HepG2 (cell line): Measurements from ENCODE around the gene TMEM33. TPM values are rescaled to one million over a fixed set of nuclear protein-coding genes. Genes with fewer than 3 reads are reported as not detected.
A peak's percentile ranks its signal among the peaks of the same experiment; 100 is the strongest.

Experiments used
- ARNT2 ChIP-seq: sonication (generic); formaldehyde crosslinking; IDR thresholded peaks from 2 replicates; pipeline ENCODE4 v1.8.0; 2022; ENCODE audit warnings: mild to moderate bottlenecking, low read depth, missing genetic modification reagents, moderate library complexity
- CHCHD3 ChIP-seq: sonication (generic); formaldehyde crosslinking; IDR thresholded peaks from 2 replicates; pipeline ENCODE4 v1.8.0; 2022; ENCODE audit warnings: mild to moderate bottlenecking, missing genetic modification reagents, moderate library complexity
- EP300 ChIP-seq, 3 experiments: sonication (generic) in 1 of 3; formaldehyde crosslinking in 1 of 3; IDR thresholded peaks; 2 replicates each; pipeline versions ENCODE4 v1.5.1 to v1.6.1; 2011 to 2020; ENCODE audit warnings: low read depth in 2 of 3, low read length in 2 of 3, borderline replicate concordance in 1 of 3, improper control_type of control experiment in 1 of 3, mild to moderate bottlenecking in 1 of 3, missing genetic modification reagents in 1 of 3, moderate library complexity in 1 of 3
- FLYWCH1 ChIP-seq: sonication (generic); formaldehyde crosslinking; IDR thresholded peaks from 2 replicates; pipeline ENCODE4 v1.8.1; 2023; ENCODE audit warnings: mild to moderate bottlenecking, missing genetic modification reagents
- HCFC1 ChIP-seq: fragments of 150-350 bp; IDR thresholded peaks from 2 replicates; pipeline ENCODE4 v1.6.1; 2014; ENCODE audit warnings: low read depth, low read length
- HOXA9 ChIP-seq: sonication (generic); formaldehyde crosslinking; IDR thresholded peaks from 2 replicates; pipeline ENCODE4 v1.8.1; 2022; ENCODE audit warnings: missing genetic modification reagents, mild to moderate bottlenecking, moderate library complexity, borderline replicate concordance
- KAT8 ChIP-seq: IDR thresholded peaks from 2 replicates; pipeline ENCODE4 v1.6.1; 2016; ENCODE audit warnings: missing genetic modification reagents, missing compliant biosample characterization
- MYC ChIP-seq: sonication (generic); formaldehyde crosslinking; IDR thresholded peaks from 2 replicates; pipeline ENCODE4 v1.9.0; 2021; ENCODE audit warnings: missing genetic modification reagents, borderline replicate concordance
- RARG ChIP-seq: sonication (generic); formaldehyde crosslinking; IDR thresholded peaks from 2 replicates; pipeline ENCODE4 v1.4.0; 2020; ENCODE audit warnings: low read depth, mild to moderate bottlenecking, missing genetic modification reagents
- SOX6 ChIP-seq, 2 experiments: fragments of 450-650 bp in 1 of 2; sonication (generic) in 1 of 2; formaldehyde crosslinking in 1 of 2; IDR thresholded peaks; 2 replicates each; pipeline versions ENCODE4 v1.4.0 to v1.6.1; 2017 to 2020; ENCODE audit warnings: antibody characterized with exemption in 1 of 2, mild to moderate bottlenecking in 1 of 2, missing genetic modification reagents in 1 of 2
- SP2 ChIP-seq: sonication (generic); formaldehyde crosslinking; IDR thresholded peaks from 2 replicates; pipeline ENCODE4 v1.5.1; 2020; ENCODE audit warnings: mild to moderate bottlenecking, missing genetic modification reagents
- SP5 ChIP-seq: IDR thresholded peaks from 2 replicates; pipeline ENCODE4 v1.6.1; 2016; ENCODE audit warnings: low read depth, borderline replicate concordance
- TCF12 ChIP-seq, 2 experiments: fragments of 450-650 bp in 1 of 2; sonication (generic) in 1 of 2; formaldehyde crosslinking in 1 of 2; IDR thresholded peaks; 2 replicates each; pipeline versions ENCODE4 v1.6.1 to v1.8.0; 2017 to 2022; ENCODE audit warnings: antibody characterized with exemption in 1 of 2, mild to moderate bottlenecking in 1 of 2, missing genetic modification reagents in 1 of 2, moderate library complexity in 1 of 2
- TEAD3 ChIP-seq: optimal IDR thresholded peaks from 2 replicates; pipeline ENCODE3; 2016; ENCODE audit warnings: borderline replicate concordance
- ZIK1 ChIP-seq: sonication (generic); formaldehyde crosslinking; IDR thresholded peaks from 2 replicates; pipeline ENCODE4 v1.5.0; 2020; ENCODE audit warnings: mild to moderate bottlenecking, low read depth, missing genetic modification reagents, borderline replicate concordance
- ZNF501 ChIP-seq: sonication (generic); formaldehyde crosslinking; IDR thresholded peaks from 2 replicates; pipeline ENCODE4 v1.5.1; 2020; ENCODE audit warnings: mild to moderate bottlenecking, moderate library complexity, missing genetic modification reagents
- ZNF782 ChIP-seq: sonication (generic); formaldehyde crosslinking; IDR thresholded peaks from 2 replicates; pipeline ENCODE4 v1.4.0; 2020; ENCODE audit warnings: missing genetic modification reagents, mild to moderate bottlenecking, borderline replicate concordance
- polyA plus RNA-seq, 8 experiments: library from polyadenylated mRNA; depleted of rRNA in 3 of 8; stranded (reverse) in 7 of 8; unstranded in 1 of 8; fragments of >200 nt; fragmentation: Illumina TruSeq in 4 of 8; extraction: Trizol in 4 of 8; gene quantifications; 2 replicates each; pipeline versions ENCODE4 v1.2.1 to v1.2.3, GENCODE V29; 2011 to 2016; ENCODE audit warnings: low read depth in 4 of 8, missing spikeins in 1 of 8, mixed read lengths in 1 of 8; ENCODE audit not compliant: insufficient read depth in 1 of 8
- total RNA-seq, 5 experiments: library from RNA; depleted of rRNA; stranded (reverse); fragments of >200 nt; fragmentation: Illumina TruSeq; extraction: Trizol; gene quantifications; 2 replicates each; pipeline ENCODE4 v1.2.3, GENCODE V29; 2016; ENCODE audit warnings: low read depth in 1 of 5
- TF ChIP-seq, protein P1 (sequence below): sonication (generic); formaldehyde crosslinking; IDR thresholded peaks from 2 replicates; pipeline ENCODE4 v1.9.0; 2021; ENCODE audit warnings: missing genetic modification reagents, borderline replicate concordance
- TF ChIP-seq, protein P2 (sequence below): sonication (generic); formaldehyde crosslinking; IDR thresholded peaks from 2 replicates; pipeline ENCODE4 v1.4.0; 2020; ENCODE audit warnings: missing genetic modification reagents, borderline replicate concordance
- TF ChIP-seq, protein P3 (sequence below): sonication (generic); formaldehyde crosslinking; IDR thresholded peaks from 2 replicates; pipeline ENCODE4 v1.8.0; 2023; ENCODE audit warnings: mild to moderate bottlenecking, missing genetic modification reagents

The TMEM33 gene
- total and polyA plus RNA-seq, 2 of the 13 experiments (the other 11 are each of a cell fraction or from before 2014, with no cell fraction given), result 36.1 to 66.6 TPM

DNA sequence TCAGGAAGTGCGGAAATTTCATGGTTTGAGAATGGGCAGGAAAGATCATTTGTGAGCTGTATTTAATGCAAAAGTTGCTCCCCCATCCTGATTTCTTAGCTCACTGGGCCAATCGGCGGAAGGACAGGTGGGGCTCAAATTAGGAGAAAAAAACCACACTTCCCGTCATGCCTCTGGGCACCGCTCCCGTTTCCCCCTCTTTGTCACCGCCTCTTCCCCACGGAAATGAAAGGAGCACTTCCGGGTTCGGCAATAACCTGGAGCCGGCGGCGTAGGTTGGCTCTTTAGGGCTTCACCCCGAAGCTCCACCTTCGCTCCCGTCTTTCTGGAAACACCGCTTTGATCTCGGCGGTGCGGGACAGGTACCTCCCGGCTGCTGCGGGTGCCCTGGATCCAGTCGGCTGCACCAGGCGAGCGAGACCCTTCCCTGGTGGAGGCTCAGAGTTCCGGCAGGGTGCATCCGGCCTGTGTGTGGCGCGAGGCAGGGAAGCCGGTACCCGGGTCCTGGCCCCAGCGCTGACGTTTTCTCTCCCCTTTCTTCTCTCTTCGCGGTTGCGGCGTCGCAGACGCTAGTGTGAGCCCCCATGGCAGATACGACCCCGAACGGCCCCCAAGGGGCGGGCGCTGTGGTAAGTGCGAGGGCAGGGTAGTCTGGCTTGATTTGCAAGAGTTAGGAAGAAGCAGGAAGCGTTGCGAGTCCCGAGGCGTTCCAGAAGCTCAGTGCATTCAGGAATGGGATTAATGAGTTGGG, at the start of gene TMEM33 (continued):
- TF ChIP-seq TEAD3 (CRISPR knock-in tag), result no peak
- TF ChIP-seq, protein P1, sequence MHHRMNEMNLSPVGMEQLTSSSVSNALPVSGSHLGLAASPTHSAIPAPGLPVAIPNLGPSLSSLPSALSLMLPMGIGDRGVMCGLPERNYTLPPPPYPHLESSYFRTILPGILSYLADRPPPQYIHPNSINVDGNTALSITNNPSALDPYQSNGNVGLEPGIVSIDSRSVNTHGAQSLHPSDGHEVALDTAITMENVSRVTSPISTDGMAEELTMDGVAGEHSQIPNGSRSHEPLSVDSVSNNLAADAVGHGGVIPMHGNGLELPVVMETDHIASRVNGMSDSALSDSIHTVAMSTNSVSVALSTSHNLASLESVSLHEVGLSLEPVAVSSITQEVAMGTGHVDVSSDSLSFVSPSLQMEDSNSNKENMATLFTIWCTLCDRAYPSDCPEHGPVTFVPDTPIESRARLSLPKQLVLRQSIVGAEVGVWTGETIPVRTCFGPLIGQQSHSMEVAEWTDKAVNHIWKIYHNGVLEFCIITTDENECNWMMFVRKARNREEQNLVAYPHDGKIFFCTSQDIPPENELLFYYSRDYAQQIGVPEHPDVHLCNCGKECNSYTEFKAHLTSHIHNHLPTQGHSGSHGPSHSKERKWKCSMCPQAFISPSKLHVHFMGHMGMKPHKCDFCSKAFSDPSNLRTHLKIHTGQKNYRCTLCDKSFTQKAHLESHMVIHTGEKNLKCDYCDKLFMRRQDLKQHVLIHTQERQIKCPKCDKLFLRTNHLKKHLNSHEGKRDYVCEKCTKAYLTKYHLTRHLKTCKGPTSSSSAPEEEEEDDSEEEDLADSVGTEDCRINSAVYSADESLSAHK, result no peak
- peak; percentile 50 for TF ChIP-seq ZNF501 (CRISPR knock-in tag)
- TF ChIP-seq ARNT2 (CRISPR knock-in tag), result 0 out of 2 replicates have a peak, but pooled peaks have one; percentile 14
- no peak for TF ChIP-seq TCF12 (IDR thresholded peaks at IDR 0.05)
- no peak for TF ChIP-seq TCF12 (CRISPR knock-in tag; IDR thresholded peaks at IDR 0.05)
- TF ChIP-seq SP5 (CRISPR knock-in tag), result no peak
- TF ChIP-seq SOX6 (IDR thresholded peaks at IDR 0.05), result no peak
- peak; percentile 33; the same call in 1 of the 2 replicates for TF ChIP-seq SOX6 (CRISPR knock-in tag; IDR thresholded peaks at IDR 0.05)
- 0 out of 2 replicates have a peak, but pooled peaks have one; percentile 46 for TF ChIP-seq RARG
- no peak for TF ChIP-seq HOXA9 (CRISPR knock-in tag)
- no peak for TF ChIP-seq ZIK1 (CRISPR knock-in tag)
- peak; percentile 19; the same call in 1 of the 2 replicates for TF ChIP-seq MYC (CRISPR knock-in tag)
- TF ChIP-seq KAT8 (CRISPR knock-in tag), result peak; percentile 94
- TF ChIP-seq CHCHD3 (CRISPR knock-in tag), result no peak
- TF ChIP-seq, protein P2, sequence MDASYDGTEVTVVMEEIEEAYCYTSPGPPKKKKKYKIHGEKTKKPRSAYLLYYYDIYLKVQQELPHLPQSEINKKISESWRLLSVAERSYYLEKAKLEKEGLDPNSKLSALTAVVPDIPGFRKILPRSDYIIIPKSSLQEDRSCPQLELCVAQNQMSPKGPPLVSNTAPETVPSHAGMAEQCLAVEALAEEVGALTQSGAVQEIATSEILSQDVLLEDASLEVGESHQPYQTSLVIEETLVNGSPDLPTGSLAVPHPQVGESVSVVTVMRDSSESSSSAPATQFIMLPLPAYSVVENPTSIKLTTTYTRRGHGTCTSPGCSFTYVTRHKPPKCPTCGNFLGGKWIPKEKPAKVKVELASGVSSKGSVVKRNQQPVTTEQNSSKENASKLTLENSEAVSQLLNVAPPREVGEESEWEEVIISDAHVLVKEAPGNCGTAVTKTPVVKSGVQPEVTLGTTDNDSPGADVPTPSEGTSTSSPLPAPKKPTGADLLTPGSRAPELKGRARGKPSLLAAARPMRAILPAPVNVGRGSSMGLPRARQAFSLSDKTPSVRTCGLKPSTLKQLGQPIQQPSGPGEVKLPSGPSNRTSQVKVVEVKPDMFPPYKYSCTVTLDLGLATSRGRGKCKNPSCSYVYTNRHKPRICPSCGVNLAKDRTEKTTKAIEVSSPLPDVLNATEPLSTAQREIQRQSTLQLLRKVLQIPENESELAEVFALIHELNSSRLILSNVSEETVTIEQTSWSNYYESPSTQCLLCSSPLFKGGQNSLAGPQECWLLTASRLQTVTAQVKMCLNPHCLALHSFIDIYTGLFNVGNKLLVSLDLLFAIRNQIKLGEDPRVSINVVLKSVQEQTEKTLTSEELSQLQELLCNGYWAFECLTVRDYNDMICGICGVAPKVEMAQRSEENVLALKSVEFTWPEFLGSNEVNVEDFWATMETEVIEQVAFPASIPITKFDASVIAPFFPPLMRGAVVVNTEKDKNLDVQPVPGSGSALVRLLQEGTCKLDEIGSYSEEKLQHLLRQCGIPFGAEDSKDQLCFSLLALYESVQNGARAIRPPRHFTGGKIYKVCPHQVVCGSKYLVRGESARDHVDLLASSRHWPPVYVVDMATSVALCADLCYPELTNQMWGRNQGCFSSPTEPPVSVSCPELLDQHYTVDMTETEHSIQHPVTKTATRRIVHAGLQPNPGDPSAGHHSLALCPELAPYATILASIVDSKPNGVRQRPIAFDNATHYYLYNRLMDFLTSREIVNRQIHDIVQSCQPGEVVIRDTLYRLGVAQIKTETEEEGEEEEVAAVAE (CRISPR knock-in tag), result peak; percentile 98
- peak in 1 of 2 experiments; percentile 29; a peak in 2 of 4 replicates for TF ChIP-seq EP300 (IDR thresholded peaks at IDR 0.05; ENCODE audit: low read depth in 2 of 2, low read length in 2 of 2)
- TF ChIP-seq EP300 (CRISPR knock-in tag; IDR thresholded peaks at IDR 0.05; ENCODE audit: borderline replicate concordance), result no peak
- TF ChIP-seq, protein P3, sequence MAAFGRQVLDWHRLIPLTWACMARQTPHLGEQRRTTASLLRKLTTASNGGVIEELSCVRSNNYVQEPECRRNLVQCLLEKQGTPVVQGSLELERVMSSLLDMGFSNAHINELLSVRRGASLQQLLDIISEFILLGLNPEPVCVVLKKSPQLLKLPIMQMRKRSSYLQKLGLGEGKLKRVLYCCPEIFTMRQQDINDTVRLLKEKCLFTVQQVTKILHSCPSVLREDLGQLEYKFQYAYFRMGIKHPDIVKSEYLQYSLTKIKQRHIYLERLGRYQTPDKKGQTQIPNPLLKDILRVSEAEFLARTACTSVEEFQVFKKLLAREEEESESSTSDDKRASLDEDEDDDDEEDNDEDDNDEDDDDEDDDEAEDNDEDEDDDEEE, result no peak
- TF ChIP-seq HCFC1, result peak; percentile 92
- TF ChIP-seq ZNF782, result no peak
- no peak for TF ChIP-seq FLYWCH1
- TF ChIP-seq SP2 (CRISPR knock-in tag), result peak; percentile 82
